Breast epithelium (tissue), 4 donors: Measurements from ENCODE around the gene PTPRN2. TPM values are rescaled to one million over a fixed set of nuclear protein-coding genes. Genes with fewer than 3 reads are reported as not detected.

Source experiments
- DNase-seq, 2 donors: peaks; one replicate each; pipeline ENCODE4 v3.0.0-alpha.2; 2019; ENCODE audit warnings: low spot score in 2 of 2
- H3K27ac ChIP-seq, 2 donors: fragments of 200-600 bp; sonication (generic) in 1 of 2; one replicate each; pipeline ENCODE4 v1.5.1; 2016 to 2019; ENCODE audit warnings: mild to moderate bottlenecking in 1 of 2
- H3K27me3 ChIP-seq, 2 donors: fragments of 200-600 bp; sonication (generic) in 1 of 2; one replicate each; pipeline versions ENCODE4 v1.5.1 to v1.6.0; 2017 to 2019; ENCODE audit warnings: control low read depth in 1 of 2, mild to moderate bottlenecking in 1 of 2
- H3K36me3 ChIP-seq: fragments of 200-600 bp; one replicate; pipeline ENCODE4 v1.5.1; 2019
- H3K4me1 ChIP-seq, 2 donors: fragments of 200-600 bp; sonication (generic); one replicate each; pipeline ENCODE4 v1.5.1; 2016 to 2019; ENCODE audit warnings: control low read depth in 1 of 2
- H3K4me3 ChIP-seq, 3 donors: fragments of 200-600 bp; sonication (generic); 1 replicate in 2 of 3; 2 replicates in 1 of 3; pipeline ENCODE4 v1.5.1; 2016 to 2019; ENCODE audit warnings: mild to moderate bottlenecking in 3 of 3, moderate library complexity in 2 of 3
- H3K9me3 ChIP-seq, 2 donors: fragments of 200-600 bp; sonication (generic) in 1 of 2; one replicate each; pipeline ENCODE4 v1.5.1; 2016 to 2019; ENCODE audit warnings: control low read depth in 1 of 2
- POLR2A ChIP-seq: fragments of 450-650 bp; IDR thresholded peaks from one replicate; pipeline ENCODE4 v1.6.1; 2016; ENCODE audit warnings: antibody characterized with exemption, mild to moderate bottlenecking, moderate library complexity
- POLR2AphosphoS5 ChIP-seq, 3 donors: sonication (generic); formaldehyde crosslinking; IDR thresholded peaks; one replicate each; pipeline ENCODE4 v1.6.1; 2017; ENCODE audit warnings: antibody characterized with exemption in 3 of 3
- intact Hi-C: fragments of 100-400 bp; cut with DNase I; formaldehyde crosslinking; loops from one replicate; pipeline ENCODE4 v1.15.1; 2023; ENCODE audit warnings: low total_unique reads
- total RNA-seq, 3 donors: library from RNA; depleted of rRNA; stranded (reverse); fragments of >200 nt; gene quantifications; one replicate each; pipeline ENCODE4 v1.1.0, GENCODE V29; 2016
- TF ChIP-seq, protein P1 (sequence below), 3 donors: fragments of 450-650 bp; IDR thresholded peaks; one replicate each; pipeline ENCODE4 v1.5.1; 2016 to 2017; ENCODE audit warnings: antibody characterized with exemption in 3 of 3, mild to moderate bottlenecking in 3 of 3, moderate library complexity in 3 of 3

Gene PTPRN2
- total RNA-seq, 3 donors from 2014 or later, result 1.6 to 2.2 (median 2.2) TPM

DNA sequence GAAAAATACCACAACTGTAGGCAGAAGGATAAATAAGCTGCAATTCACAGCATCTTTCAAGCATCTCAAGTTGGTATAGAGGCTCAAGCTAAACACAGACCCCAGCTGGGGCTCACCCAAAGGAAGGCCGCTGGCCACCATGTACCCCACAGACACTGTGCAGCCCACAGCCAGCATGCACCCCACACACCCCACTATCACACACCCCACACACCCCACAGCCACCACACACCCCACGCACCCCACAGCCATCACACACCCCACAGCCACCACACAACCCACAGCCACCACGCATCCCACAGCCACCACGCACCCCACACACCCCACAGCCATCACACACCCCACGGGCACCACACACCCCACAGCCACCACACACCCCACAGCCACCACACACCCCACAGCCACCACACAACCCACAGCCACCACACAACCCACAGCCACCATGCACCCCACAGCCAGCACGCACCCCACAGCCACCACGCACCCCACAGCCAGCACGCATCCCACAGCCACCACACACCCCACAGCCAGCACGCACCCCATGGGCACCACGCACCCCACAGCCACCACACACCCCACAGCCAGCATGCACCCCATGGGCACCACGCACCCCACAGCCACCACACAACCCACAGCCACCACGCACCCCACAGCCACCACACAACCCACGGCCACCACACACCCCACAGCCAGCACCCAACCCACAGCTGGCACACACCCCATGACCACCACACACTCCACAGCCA lies 1036.1 kb downstream of the PTPRN2 start:
- intact Hi-C loops, result no loop called here
- Histone ChIP-seq H3K27ac (no peak overlapping the region), H3K9me3 (no peaks in the 10 kb centered on the region), H3K27me3 (no peaks in the 10 kb centered on the region), H3K4me3 (no peak overlapping the region), H3K4me1 (no peaks in the 10 kb centered on the region), H3K36me3 (no peaks in the 10 kb centered on the region)
- TF ChIP-seq, protein P1, sequence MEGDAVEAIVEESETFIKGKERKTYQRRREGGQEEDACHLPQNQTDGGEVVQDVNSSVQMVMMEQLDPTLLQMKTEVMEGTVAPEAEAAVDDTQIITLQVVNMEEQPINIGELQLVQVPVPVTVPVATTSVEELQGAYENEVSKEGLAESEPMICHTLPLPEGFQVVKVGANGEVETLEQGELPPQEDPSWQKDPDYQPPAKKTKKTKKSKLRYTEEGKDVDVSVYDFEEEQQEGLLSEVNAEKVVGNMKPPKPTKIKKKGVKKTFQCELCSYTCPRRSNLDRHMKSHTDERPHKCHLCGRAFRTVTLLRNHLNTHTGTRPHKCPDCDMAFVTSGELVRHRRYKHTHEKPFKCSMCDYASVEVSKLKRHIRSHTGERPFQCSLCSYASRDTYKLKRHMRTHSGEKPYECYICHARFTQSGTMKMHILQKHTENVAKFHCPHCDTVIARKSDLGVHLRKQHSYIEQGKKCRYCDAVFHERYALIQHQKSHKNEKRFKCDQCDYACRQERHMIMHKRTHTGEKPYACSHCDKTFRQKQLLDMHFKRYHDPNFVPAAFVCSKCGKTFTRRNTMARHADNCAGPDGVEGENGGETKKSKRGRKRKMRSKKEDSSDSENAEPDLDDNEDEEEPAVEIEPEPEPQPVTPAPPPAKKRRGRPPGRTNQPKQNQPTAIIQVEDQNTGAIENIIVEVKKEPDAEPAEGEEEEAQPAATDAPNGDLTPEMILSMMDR (IDR thresholded peaks at IDR 0.05), result no peak
- TF ChIP-seq POLR2AphosphoS5 (IDR thresholded peaks at IDR 0.05) (no peak), POLR2A (no peak)
- peak in 1 of 2 donors; percentile 39 for DNase-seq

DNA sequence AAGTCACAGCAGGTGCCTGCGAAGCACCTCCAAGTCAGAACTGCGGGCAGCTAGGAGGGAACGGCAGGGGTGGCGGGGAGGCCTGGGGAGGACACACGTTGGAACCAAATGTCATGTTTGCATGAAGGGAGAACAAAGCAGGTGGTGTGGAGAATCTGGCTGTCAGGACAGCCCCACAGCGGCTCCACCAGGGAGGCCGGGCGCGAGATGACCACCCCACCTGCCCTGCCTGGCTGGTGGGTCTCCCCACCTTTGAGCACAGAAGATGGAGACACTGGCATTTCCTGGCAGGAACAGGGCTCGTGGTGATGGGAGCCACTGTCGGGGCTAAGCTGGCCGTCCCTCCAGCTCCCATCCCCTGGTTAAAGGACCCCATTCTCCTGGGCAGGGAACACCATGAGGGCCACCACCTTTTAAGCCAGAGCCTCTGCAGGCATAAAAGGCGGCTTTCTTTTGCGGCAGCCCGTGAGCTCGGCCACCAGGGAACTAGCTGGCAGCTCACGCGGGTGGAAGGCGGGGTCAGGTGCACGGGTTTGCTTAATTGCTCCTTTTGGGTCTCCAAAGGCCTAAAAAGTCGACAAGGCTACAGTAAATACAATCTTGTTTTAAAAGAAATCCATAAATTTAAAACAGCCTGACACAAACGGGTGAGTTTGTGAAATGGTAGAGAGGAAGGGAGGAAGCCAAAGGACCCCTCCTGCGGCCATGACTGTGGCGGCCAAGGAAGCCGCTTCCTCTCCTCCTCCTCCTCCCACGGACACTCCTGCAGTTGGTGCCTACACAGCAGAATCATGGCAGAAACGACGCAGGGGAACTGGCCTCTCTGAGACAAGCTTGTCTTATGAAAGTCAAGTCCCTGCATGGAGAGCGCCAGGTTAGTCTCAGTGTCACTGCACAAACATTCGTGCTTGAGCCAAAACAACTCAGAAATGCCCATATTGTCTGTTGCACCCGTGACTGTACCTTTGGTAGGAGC lies 1037.0 kb downstream of the PTPRN2 start:
- TF ChIP-seq, protein P1 (IDR thresholded peaks at IDR 0.05), result no peak
- TF ChIP-seq POLR2A, result no peak
- no peak for TF ChIP-seq POLR2AphosphoS5 (IDR thresholded peaks at IDR 0.05)
- intact Hi-C loops, result no loop called here
- Histone ChIP-seq H3K4me1 (no peaks in the 10 kb centered on the region), H3K36me3 (no peaks in the 10 kb centered on the region), H3K9me3 (no peaks in the 10 kb centered on the region), H3K27ac (no peak overlapping the region), H3K4me3 (no peak overlapping the region), H3K27me3 (no peaks in the 10 kb centered on the region)
- DNase-seq, result peak in 1 of 2 donors; percentile 22

DNA sequence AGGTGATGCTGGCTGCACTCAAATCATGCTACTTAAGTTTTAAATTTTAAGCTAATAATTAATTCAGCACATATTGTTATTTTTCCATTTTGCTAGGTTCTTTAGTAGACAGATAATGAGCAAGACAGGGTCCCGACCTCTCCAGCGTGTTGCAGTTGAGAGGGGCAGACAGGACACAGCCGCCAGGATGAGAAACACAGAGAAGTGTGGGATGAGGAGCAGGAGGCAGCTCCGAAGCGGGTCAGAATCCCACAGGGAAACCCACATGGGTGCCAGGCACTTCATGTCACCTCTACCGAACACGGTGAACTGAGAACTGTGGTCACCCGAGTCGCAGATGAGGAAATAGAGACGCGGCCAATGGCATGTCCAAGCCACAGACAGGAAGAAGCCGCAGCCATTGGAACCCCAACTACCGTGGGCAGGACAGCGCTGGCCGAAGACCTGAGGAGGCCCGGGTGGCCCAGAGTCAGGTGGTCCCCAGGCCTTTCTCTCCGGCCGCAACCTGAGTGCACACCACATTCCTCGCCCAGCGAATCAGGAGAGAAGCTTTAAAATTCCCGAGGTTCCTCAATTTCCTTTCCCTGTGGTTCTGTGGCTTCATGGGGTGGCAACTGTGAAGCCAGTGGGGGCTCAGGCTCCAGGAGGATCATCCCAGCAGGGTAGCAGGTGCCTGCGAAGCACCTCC lies 1037.9 kb downstream of the PTPRN2 start:
- H3K27ac ChIP-seq, result no peak overlapping the region
- no peaks in the 10 kb centered on the region for H3K27me3 ChIP-seq
- peak in 1 of 2 donors; percentile 24 for DNase-seq
- H3K36me3 ChIP-seq, result no peaks in the 10 kb centered on the region
- H3K9me3 ChIP-seq, result no peaks in the 10 kb centered on the region
- intact Hi-C loops, result no loop called here
- H3K4me3 ChIP-seq, result no peak overlapping the region
- no peaks in the 10 kb centered on the region for H3K4me1 ChIP-seq
- TF ChIP-seq, protein P1 (IDR thresholded peaks at IDR 0.05), result no peak
- TF ChIP-seq POLR2AphosphoS5 (IDR thresholded peaks at IDR 0.05) (no peak), POLR2A (no peak)

DNA sequence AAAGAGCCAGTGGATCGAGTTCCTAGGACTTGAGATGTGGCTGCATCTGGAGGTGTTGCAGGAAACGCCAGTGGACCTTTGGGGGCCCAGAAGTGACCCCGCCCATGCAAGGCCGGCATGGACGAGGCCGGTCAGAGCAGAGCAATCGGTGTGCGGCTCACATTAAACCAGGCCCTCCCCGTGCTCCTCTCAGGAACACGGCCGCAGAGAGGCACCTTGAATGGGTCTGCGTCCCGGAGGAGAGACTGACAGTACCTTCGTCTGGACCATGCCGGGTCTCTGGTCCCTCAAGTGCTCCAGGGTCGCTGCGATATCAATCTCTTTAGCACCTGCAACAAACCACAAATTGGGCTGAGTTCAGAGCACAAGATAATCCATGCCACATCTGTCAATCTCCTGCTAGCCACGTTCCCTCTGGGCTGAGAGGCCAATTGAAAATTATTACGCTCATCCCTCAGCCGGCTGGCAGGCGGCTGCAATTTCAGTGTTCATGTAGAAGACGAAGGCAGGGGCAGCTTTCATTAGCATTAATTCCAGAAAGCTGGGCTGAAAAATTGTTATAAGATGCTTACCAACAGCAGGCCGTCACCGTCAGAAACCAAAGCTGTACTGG lies 1038.8 kb downstream of the PTPRN2 start:
- Histone ChIP-seq H3K27ac (no peak overlapping the region), H3K4me3 (no peak overlapping the region), H3K36me3 (no peaks in the 10 kb centered on the region), H3K27me3 (no peaks in the 10 kb centered on the region), H3K4me1 (no peaks in the 10 kb centered on the region), H3K9me3 (no peaks in the 10 kb centered on the region)
- TF ChIP-seq, protein P1 (IDR thresholded peaks at IDR 0.05), result no peak
- intact Hi-C loops, result no loop called here
- peak in 1 of 2 donors; percentile 20 for DNase-seq
